GM23338 (cell line): Measurements from ENCODE around the gene CDRT15L2.
"Not testable (repeated sequence)": the region's sequence is repeated elsewhere in the genome, so short reads cannot be mapped to it uniquely, and the experiment has no call there.

ENCODE experiments used
- CREB1 ChIP-seq: fragments of 250-450 bp; sonication (Bioruptor Pico); IDR thresholded peaks from 2 replicates; pipeline ENCODE4 v1.5.0; 2020; ENCODE audit warnings: low read depth, mild to moderate bottlenecking, moderate library complexity
- CTCF ChIP-seq, 2 experiments: fragments of 200-600 bp in 1 of 2; sonication (generic) in 1 of 2; conservative IDR thresholded peaks; 2 replicates each; pipeline versions ENCODE4 v1.5.1 to v1.6.1; 2016 to 2017; ENCODE audit warnings: antibody characterized with exemption in 2 of 2, low read depth in 2 of 2, mild to moderate bottlenecking in 2 of 2, moderate library complexity in 1 of 2
- EZH2 ChIP-seq: fragments of 200-600 bp; sonication (generic); IDR thresholded peaks from one replicate; pipeline ENCODE4 v1.8.0; 2017; ENCODE audit warnings: antibody characterized with exemption, mild to moderate bottlenecking, low read depth; ENCODE audit not compliant: unreplicated experiment
- EZH2phosphoT487 ChIP-seq: fragments of 200-600 bp; sonication (generic); IDR thresholded peaks from one replicate; pipeline ENCODE4 v1.8.1; 2018; ENCODE audit warnings: antibody characterized with exemption; ENCODE audit not compliant: unreplicated experiment
- JUNB ChIP-seq: IDR thresholded peaks from one replicate; pipeline ENCODE4 v1.6.1; 2016; ENCODE audit warnings: antibody characterized with exemption; ENCODE audit not compliant: unreplicated experiment
- NANOG ChIP-seq: IDR thresholded peaks from 2 replicates; pipeline ENCODE4 v1.6.1; 2016; ENCODE audit warnings: antibody characterized with exemption, borderline replicate concordance
- POLR2AphosphoS5 ChIP-seq: IDR thresholded peaks from 2 replicates; pipeline ENCODE4 v1.6.1; 2016; ENCODE audit warnings: antibody characterized with exemption, low read depth
- TF ChIP-seq, protein P1 (sequence below): IDR thresholded peaks from one replicate; pipeline ENCODE4 v1.6.1; 2018; ENCODE audit warnings: antibody characterized with exemption; ENCODE audit not compliant: unreplicated experiment

GRCh38 chr17:20589454-20589810 is 9.9 kb downstream of the CDRT15L2 start:
- TF ChIP-seq CTCF (conservative IDR thresholded peaks at IDR 0.05; ENCODE audit: low read depth in 2 of 2); CREB1 (CRISPR knock-in tag); EZH2phosphoT487; JUNB; POLR2AphosphoS5; EZH2; NANOG: not testable (repeated sequence)
- TF ChIP-seq, protein P1, sequence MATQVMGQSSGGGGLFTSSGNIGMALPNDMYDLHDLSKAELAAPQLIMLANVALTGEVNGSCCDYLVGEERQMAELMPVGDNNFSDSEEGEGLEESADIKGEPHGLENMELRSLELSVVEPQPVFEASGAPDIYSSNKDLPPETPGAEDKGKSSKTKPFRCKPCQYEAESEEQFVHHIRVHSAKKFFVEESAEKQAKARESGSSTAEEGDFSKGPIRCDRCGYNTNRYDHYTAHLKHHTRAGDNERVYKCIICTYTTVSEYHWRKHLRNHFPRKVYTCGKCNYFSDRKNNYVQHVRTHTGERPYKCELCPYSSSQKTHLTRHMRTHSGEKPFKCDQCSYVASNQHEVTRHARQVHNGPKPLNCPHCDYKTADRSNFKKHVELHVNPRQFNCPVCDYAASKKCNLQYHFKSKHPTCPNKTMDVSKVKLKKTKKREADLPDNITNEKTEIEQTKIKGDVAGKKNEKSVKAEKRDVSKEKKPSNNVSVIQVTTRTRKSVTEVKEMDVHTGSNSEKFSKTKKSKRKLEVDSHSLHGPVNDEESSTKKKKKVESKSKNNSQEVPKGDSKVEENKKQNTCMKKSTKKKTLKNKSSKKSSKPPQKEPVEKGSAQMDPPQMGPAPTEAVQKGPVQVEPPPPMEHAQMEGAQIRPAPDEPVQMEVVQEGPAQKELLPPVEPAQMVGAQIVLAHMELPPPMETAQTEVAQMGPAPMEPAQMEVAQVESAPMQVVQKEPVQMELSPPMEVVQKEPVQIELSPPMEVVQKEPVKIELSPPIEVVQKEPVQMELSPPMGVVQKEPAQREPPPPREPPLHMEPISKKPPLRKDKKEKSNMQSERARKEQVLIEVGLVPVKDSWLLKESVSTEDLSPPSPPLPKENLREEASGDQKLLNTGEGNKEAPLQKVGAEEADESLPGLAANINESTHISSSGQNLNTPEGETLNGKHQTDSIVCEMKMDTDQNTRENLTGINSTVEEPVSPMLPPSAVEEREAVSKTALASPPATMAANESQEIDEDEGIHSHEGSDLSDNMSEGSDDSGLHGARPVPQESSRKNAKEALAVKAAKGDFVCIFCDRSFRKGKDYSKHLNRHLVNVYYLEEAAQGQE = not testable (repeated sequence)
